C4-2B (cell line): ENCODE results near the gene CHAF1B.

Experiments used
- H3K27ac ChIP-seq: fragments of 450-650 bp; 2 replicates; pipeline ENCODE4 v1.5.1; 2017
- CTCF ChIP-seq: fragments of 450-650 bp; conservative IDR thresholded peaks from 2 replicates; pipeline ENCODE4 v1.5.1; 2017; ENCODE audit warnings: mild to moderate bottlenecking
- ZFX ChIP-seq: fragments of 450-650 bp; IDR thresholded peaks from 2 replicates; pipeline ENCODE4 v1.6.1; 2017

The CHAF1B gene

GRCh38 chr21:36422279-36423098, 37.3 kb downstream of the CHAF1B start:
- H3K27ac ChIP-seq = no peak overlapping the region
- TF ChIP-seq ZFX = no peak
- TF ChIP-seq CTCF = peak; percentile 87

- H3K27ac ChIP-seq = no peak overlapping the region
- TF ChIP-seq CTCF (no peak), ZFX (no peak)
These were observed 38.7 kb downstream of the CHAF1B start for GRCh38 chr21:36423771-36424433.

- H3K27ac ChIP-seq = no peak overlapping the region
- TF ChIP-seq ZFX = no peak
- TF ChIP-seq CTCF = no peak
These were observed 39.4 kb downstream of the CHAF1B start for GRCh38 chr21:36424592-36424991.

- H3K27ac ChIP-seq = no peak overlapping the region
- TF ChIP-seq ZFX = no peak
- TF ChIP-seq CTCF = no peak
These were observed 40.1 kb downstream of the CHAF1B start for GRCh38 chr21:36425286-36425685.

GRCh38 chr21:36427502-36427901, 42.3 kb downstream of the CHAF1B start:
- no peak overlapping the region for H3K27ac ChIP-seq
- TF ChIP-seq CTCF (no peak), ZFX (no peak)

GRCh38 chr21:36428761-36429432, 43.7 kb downstream of the CHAF1B start:
- H3K27ac ChIP-seq = no peak overlapping the region
- TF ChIP-seq CTCF (no peak), ZFX (no peak)

GRCh38 chr21:36429947-36430546, 44.9 kb downstream of the CHAF1B start:
- H3K27ac ChIP-seq = no peak overlapping the region
- TF ChIP-seq ZFX (no peak), CTCF (no peak)
